HEK293 (cell line): ENCODE results near the gene DNER.

Source experiments
- CTCF ChIA-PET: fragments of 350-600 bp; formaldehyde crosslinking; extraction: SDS; loops from one replicate; lab custom pipeline; 2021; ENCODE audit warnings: antibody characterized with exemption; lab: Yijun Ruan, JAX
- POLR2A ChIA-PET: fragments of 300-600 bp; formaldehyde crosslinking; extraction: SDS; loops from one replicate; lab custom pipeline; 2020; ENCODE audit warnings: antibody characterized with exemption, inconsistent platforms; lab: Yijun Ruan, JAX
- H3K27ac ChIP-seq: fragments of 200-500 bp; sonication (Bioruptor generic); 2 replicates; pipeline ENCODE4 v1.5.1; 2014; ENCODE audit warnings: low read depth, low read length, control low read depth, inconsistent platforms; ENCODE audit errors: extremely low read depth
- H3K36me3 ChIP-seq, 2 experiments: fragments of 200-500 bp in 1 of 2; sonication (Bioruptor generic) in 1 of 2; 1 replicate in 1 of 2; 2 replicates in 1 of 2; pipeline ENCODE4 v1.5.1; 2014 to 2017; ENCODE audit warnings: inconsistent platforms in 2 of 2, low read length in 2 of 2; ENCODE audit not compliant: control insufficient read depth in 2 of 2, insufficient read depth in 1 of 2
- H3K4me1 ChIP-seq: fragments of 200-500 bp; sonication (Bioruptor generic); 2 replicates; pipeline ENCODE4 v1.5.1; 2014; ENCODE audit warnings: mild to moderate bottlenecking, low read length, inconsistent platforms; ENCODE audit not compliant: control insufficient read depth, insufficient read depth
- H3K4me3 ChIP-seq: 2 replicates; pipeline ENCODE4 v1.5.1; 2011; ENCODE audit warnings: low read depth, mild to moderate bottlenecking, control low read depth, low read length, moderate library complexity
- H3K9me3 ChIP-seq: fragments of 200-500 bp; sonication (Bioruptor generic); 2 replicates; pipeline ENCODE4 v1.5.1; 2014; ENCODE audit warnings: low read depth, low read length, inconsistent platforms; ENCODE audit not compliant: control insufficient read depth, insufficient read depth
- CTCF ChIP-seq: fragments of 450-650 bp; formaldehyde crosslinking; IDR thresholded peaks from 2 replicates; pipeline ENCODE4 v1.5.1; 2016; ENCODE audit warnings: missing biosample characterization, missing genetic modification characterization
- KLF8 ChIP-seq: fragments of 450-650 bp; formaldehyde crosslinking; IDR thresholded peaks from 2 replicates; pipeline ENCODE4 v1.5.1; 2016; ENCODE audit warnings: missing biosample characterization, missing genetic modification characterization
- OSR2 ChIP-seq: fragments of 450-650 bp; formaldehyde crosslinking; IDR thresholded peaks from 2 replicates; pipeline ENCODE4 v1.5.1; 2016; ENCODE audit warnings: missing biosample characterization, missing genetic modification characterization
- PBX3 ChIP-seq: sonication (generic); formaldehyde crosslinking; IDR thresholded peaks from 2 replicates; pipeline ENCODE4 v1.8.1; 2022; ENCODE audit warnings: mild to moderate bottlenecking, moderate library complexity, missing genetic modification reagents
- SP3 ChIP-seq: fragments of 450-650 bp; formaldehyde crosslinking; IDR thresholded peaks from 2 replicates; pipeline ENCODE4 v1.5.1; 2016; ENCODE audit warnings: missing biosample characterization, missing genetic modification characterization
- ZBTB8A ChIP-seq: fragments of 450-650 bp; formaldehyde crosslinking; IDR thresholded peaks from 2 replicates; pipeline ENCODE4 v1.5.1; 2016; ENCODE audit warnings: missing biosample characterization, missing genetic modification characterization
- ZNF155 ChIP-seq: fragments of 450-650 bp; formaldehyde crosslinking; IDR thresholded peaks from 2 replicates; pipeline ENCODE4 v1.5.1; 2016; ENCODE audit warnings: missing biosample characterization, missing genetic modification characterization
- ZNF18 ChIP-seq: fragments of 450-650 bp; formaldehyde crosslinking; IDR thresholded peaks from 2 replicates; pipeline ENCODE4 v1.5.1; 2016; ENCODE audit warnings: missing biosample characterization, missing genetic modification characterization
- ZNF214 ChIP-seq: fragments of 450-650 bp; formaldehyde crosslinking; IDR thresholded peaks from 2 replicates; pipeline ENCODE4 v1.5.1; 2017; ENCODE audit warnings: missing biosample characterization, mild to moderate bottlenecking, missing genetic modification characterization, borderline replicate concordance
- ZNF266 ChIP-seq: fragments of 450-650 bp; formaldehyde crosslinking; IDR thresholded peaks from 2 replicates; pipeline ENCODE4 v1.5.1; 2016; ENCODE audit warnings: missing biosample characterization, missing genetic modification characterization, low read depth
- ZNF302 ChIP-seq: fragments of 450-650 bp; formaldehyde crosslinking; IDR thresholded peaks from 2 replicates; pipeline ENCODE4 v1.5.1; 2016; ENCODE audit warnings: missing biosample characterization, missing genetic modification characterization, low read depth
- ZNF354C ChIP-seq: fragments of 450-650 bp; formaldehyde crosslinking; IDR thresholded peaks from 2 replicates; pipeline ENCODE4 v1.5.1; 2016; ENCODE audit warnings: missing biosample characterization, missing genetic modification characterization, low read depth, borderline replicate concordance
- ZNF449 ChIP-seq: fragments of 450-650 bp; formaldehyde crosslinking; IDR thresholded peaks from 2 replicates; pipeline ENCODE4 v1.5.1; 2017; ENCODE audit warnings: missing biosample characterization, mild to moderate bottlenecking, missing genetic modification characterization, moderate library complexity
- ZNF501 ChIP-seq: fragments of 450-650 bp; formaldehyde crosslinking; IDR thresholded peaks from 2 replicates; pipeline ENCODE4 v1.5.1; 2016; ENCODE audit warnings: missing biosample characterization, missing genetic modification characterization
- ZNF544 ChIP-seq: fragments of 450-650 bp; formaldehyde crosslinking; IDR thresholded peaks from 2 replicates; pipeline ENCODE4 v1.5.0; 2017; ENCODE audit warnings: missing biosample characterization, missing genetic modification characterization
- ZNF571 ChIP-seq: fragments of 450-650 bp; formaldehyde crosslinking; IDR thresholded peaks from 2 replicates; pipeline ENCODE4 v1.5.0; 2017; ENCODE audit warnings: missing biosample characterization, missing genetic modification characterization
- TF ChIP-seq, protein P1 (sequence below): fragments of 450-650 bp; IDR thresholded peaks from 2 replicates; pipeline ENCODE4 v1.5.1; 2018; ENCODE audit warnings: missing biosample characterization, missing genetic modification characterization
- TF ChIP-seq, protein P2 (sequence below): fragments of 450-650 bp; formaldehyde crosslinking; conservative IDR thresholded peaks from 2 replicates; pipeline ENCODE4 v1.5.1; 2016; ENCODE audit warnings: low read depth, missing biosample characterization, missing genetic modification characterization

The DNER gene

GRCh38 chr2:229689307-229689839, 25.0 kb downstream of the DNER start:
- POLR2A ChIA-PET = no interaction called here
- CTCF ChIA-PET = interaction anchor here (0.9 kb wide), 1 partner anchor 21 kb away, joined by 3 read pairs; no protein-coding TSS in a partner anchor
- Histone ChIP-seq H3K36me3 (no peaks in the 10 kb centered on the region), H3K4me1 (no peaks in the 10 kb centered on the region), H3K27ac (no peak overlapping the region), H3K9me3 (no peaks in the 10 kb centered on the region), H3K4me3 (no peak overlapping the region)
- TF ChIP-seq ZNF155 (tag by site-specific recombination) (no peak), ZNF501 (tag by site-specific recombination) (no peak), ZNF266 (tag by site-specific recombination) (no peak), SP3 (tag by site-specific recombination) (no peak), PBX3 (CRISPR knock-in tag) (no peak), ZNF214 (no peak), ZNF544 (tag by site-specific recombination) (no peak), OSR2 (tag by site-specific recombination) (no peak), ZNF354C (tag by site-specific recombination) (no peak), ZNF449 (tag by site-specific recombination) (no peak), KLF8 (no peak), ZNF302 (tag by site-specific recombination) (no peak), CTCF (tag by site-specific recombination) (no peak), ZNF18 (tag by site-specific recombination) (no peak), ZBTB8A (tag by site-specific recombination) (no peak), ZNF571 (tag by site-specific recombination) (no peak)
- TF ChIP-seq, protein P1, sequence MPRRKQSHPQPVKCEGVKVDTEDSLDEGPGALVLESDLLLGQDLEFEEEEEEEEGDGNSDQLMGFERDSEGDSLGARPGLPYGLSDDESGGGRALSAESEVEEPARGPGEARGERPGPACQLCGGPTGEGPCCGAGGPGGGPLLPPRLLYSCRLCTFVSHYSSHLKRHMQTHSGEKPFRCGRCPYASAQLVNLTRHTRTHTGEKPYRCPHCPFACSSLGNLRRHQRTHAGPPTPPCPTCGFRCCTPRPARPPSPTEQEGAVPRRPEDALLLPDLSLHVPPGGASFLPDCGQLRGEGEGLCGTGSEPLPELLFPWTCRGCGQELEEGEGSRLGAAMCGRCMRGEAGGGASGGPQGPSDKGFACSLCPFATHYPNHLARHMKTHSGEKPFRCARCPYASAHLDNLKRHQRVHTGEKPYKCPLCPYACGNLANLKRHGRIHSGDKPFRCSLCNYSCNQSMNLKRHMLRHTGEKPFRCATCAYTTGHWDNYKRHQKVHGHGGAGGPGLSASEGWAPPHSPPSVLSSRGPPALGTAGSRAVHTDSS (tag by site-specific recombination) = no peak
- TF ChIP-seq, protein P2, sequence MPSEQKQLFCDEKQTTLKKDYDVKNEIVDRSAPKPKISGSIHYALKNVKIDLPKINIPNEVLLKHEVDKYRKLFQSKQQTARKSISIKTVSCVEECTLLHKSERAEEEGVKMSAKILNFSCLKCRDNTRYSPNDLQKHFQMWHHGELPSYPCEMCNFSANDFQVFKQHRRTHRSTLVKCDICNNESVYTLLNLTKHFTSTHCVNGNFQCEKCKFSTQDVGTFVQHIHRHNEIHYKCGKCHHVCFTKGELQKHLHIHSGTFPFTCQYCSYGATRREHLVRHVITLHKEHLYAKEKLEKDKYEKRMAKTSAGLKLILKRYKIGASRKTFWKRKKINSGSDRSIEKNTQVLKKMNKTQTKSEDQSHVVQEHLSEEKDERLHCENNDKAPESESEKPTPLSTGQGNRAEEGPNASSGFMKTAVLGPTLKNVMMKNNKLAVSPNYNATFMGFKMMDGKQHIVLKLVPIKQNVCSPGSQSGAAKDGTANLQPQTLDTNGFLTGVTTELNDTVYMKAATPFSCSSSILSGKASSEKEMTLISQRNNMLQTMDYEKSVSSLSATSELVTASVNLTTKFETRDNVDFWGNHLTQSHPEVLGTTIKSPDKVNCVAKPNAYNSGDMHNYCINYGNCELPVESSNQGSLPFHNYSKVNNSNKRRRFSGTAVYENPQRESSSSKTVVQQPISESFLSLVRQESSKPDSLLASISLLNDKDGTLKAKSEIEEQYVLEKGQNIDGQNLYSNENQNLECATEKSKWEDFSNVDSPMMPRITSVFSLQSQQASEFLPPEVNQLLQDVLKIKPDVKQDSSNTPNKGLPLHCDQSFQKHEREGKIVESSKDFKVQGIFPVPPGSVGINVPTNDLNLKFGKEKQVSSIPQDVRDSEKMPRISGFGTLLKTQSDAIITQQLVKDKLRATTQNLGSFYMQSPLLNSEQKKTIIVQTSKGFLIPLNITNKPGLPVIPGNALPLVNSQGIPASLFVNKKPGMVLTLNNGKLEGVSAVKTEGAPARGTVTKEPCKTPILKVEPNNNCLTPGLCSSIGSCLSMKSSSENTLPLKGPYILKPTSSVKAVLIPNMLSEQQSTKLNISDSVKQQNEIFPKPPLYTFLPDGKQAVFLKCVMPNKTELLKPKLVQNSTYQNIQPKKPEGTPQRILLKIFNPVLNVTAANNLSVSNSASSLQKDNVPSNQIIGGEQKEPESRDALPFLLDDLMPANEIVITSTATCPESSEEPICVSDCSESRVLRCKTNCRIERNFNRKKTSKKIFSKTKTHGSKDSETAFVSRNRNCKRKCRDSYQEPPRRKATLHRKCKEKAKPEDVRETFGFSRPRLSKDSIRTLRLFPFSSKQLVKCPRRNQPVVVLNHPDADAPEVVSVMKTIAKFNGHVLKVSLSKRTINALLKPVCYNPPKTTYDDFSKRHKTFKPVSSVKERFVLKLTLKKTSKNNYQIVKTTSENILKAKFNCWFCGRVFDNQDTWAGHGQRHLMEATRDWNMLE (tag by site-specific recombination) = no peak
